Activated T-helper 1 cell treated with anti-CD3 and anti-CD28 coated beads, Interleukin-12 subunit alpha, Interleukin-12 subunit beta, Interleukin-2, Interleukin-4 antibody, amounts not matched to agents 30 ng/mL and 10 ng/mL and 1 ng/mL, durations not matched to agents 14 hours and 24 hours and 36 hours (primary cell): Measurements from ENCODE around the gene NUP98. TPM values are rescaled to one million over a fixed set of nuclear protein-coding genes. Genes with fewer than 3 reads are reported as not detected.
"Not testable (repeated sequence)": the region's sequence is repeated elsewhere in the genome, so short reads cannot be mapped to it uniquely, and the experiment has no call there.

Source experiments
- DNase-seq: peaks from one replicate; pipeline ENCODE4 v3.0.0; 2021; ENCODE audit warnings: low spot score
- H3K27ac Mint-ChIP-seq: one replicate; pipeline ENCODE4 v1.8.0; 2021; ENCODE audit warnings: mild to moderate bottlenecking, mixed read lengths
- H3K27me3 Mint-ChIP-seq: one replicate; pipeline ENCODE4 v1.8.0; 2022; ENCODE audit warnings: mild to moderate bottlenecking, moderate library complexity, mixed read lengths; ENCODE audit not compliant: insufficient read depth
- H3K36me3 Mint-ChIP-seq: one replicate; pipeline ENCODE4 v1.8.0; 2021; ENCODE audit warnings: low read depth, mixed read lengths
- H3K4me1 Mint-ChIP-seq: one replicate; pipeline ENCODE4 v1.8.0; 2021; ENCODE audit warnings: low read depth, mixed read lengths
- H3K4me3 Mint-ChIP-seq: one replicate; pipeline ENCODE4 v1.8.0; 2021; ENCODE audit warnings: mild to moderate bottlenecking, moderate library complexity, mixed read lengths
- H3K9me3 Mint-ChIP-seq: one replicate; pipeline ENCODE4 v1.8.0; 2021; ENCODE audit warnings: mixed read lengths
- intact Hi-C: fragments of 100-400 bp; cut with micrococcal nuclease; formaldehyde crosslinking; loops from one replicate; pipeline ENCODE4 v1.15.1; 2024
- total RNA-seq: library from RNA; stranded (reverse); gene quantifications from 2 replicates; pipeline ENCODE4 v1.2.3, GENCODE V29; 2022

The NUP98 gene
- total RNA-seq, 1 donor from 2014 or later: 122 TPM

GRCh38 chr11:3807909-3808860 is 10.8 kb upstream of the NUP98 start, which contains the start of gene PGAP2:
PGAP2 (plus strand) TSS chr11:3808560; CDS start chr11:3811260, 2,700 bp downstream.
- DNase-seq: peak; percentile 55
- intact Hi-C loops: loop anchor here (1.0 to 5.0 kb wide), 6 partner anchors 11 to 126 kb away; partner anchors contain the start of gene NUP98
- H3K9me3 Mint-ChIP-seq: no peaks in the 10 kb centered on the region
- peak within 1 kb of the TSS; percentile 99 for H3K4me3 Mint-ChIP-seq
- H3K27me3 Mint-ChIP-seq: no peaks in the 10 kb centered on the region
- peaks cover 22% of the 10 kb centered on the region for H3K4me1 Mint-ChIP-seq
- peaks cover 8% of the 10 kb centered on the region for H3K36me3 Mint-ChIP-seq
- H3K27ac Mint-ChIP-seq: peak within 1 kb of the TSS; percentile 91

GRCh38 chr11:3803726-3804495 is 6.6 kb upstream of the NUP98 start:
- Mint-ChIP-seq H3K27ac (no peak overlapping the region), H3K4me1 (peaks cover 23% of the 10 kb centered on the region), H3K9me3 (no peaks in the 10 kb centered on the region), H3K27me3 (no peaks in the 10 kb centered on the region), H3K4me3 (no peak overlapping the region), H3K36me3 (peaks cover 10% of the 10 kb centered on the region)
- intact Hi-C loops: no loop called here
- no peak for DNase-seq

GRCh38 chr11:3802011-3802790 is 4.8 kb upstream of the NUP98 start:
- H3K27me3 Mint-ChIP-seq: no peaks in the 10 kb centered on the region
- no peak for DNase-seq
- H3K9me3 Mint-ChIP-seq: no peaks in the 10 kb centered on the region

GRCh38 chr11:3799873-3800272 is 2.5 kb upstream of the NUP98 start:
- H3K4me1 Mint-ChIP-seq: peaks cover 30% of the 10 kb centered on the region
- peaks cover 23% of the 10 kb centered on the region for H3K36me3 Mint-ChIP-seq
- no peak overlapping the region for H3K27ac Mint-ChIP-seq
- DNase-seq: no peak
- H3K4me3 Mint-ChIP-seq: no peak overlapping the region
- H3K9me3 Mint-ChIP-seq: no peaks in the 10 kb centered on the region
- intact Hi-C loops: loop anchor here (5.0 kb wide), 3 partner anchors 147 to 808 kb away; partner anchors contain the start of genes NAP1L4 and ZNF195
- no peaks in the 10 kb centered on the region for H3K27me3 Mint-ChIP-seq

More at GRCh38 chr11:3802011-3802790, 4.8 kb upstream of the NUP98 start:
- peaks cover 7% of the 10 kb centered on the region for H3K36me3 Mint-ChIP-seq
- H3K4me3 Mint-ChIP-seq: no peak overlapping the region
- intact Hi-C loops: no loop called here
- H3K27ac Mint-ChIP-seq: no peak overlapping the region
- H3K4me1 Mint-ChIP-seq: peaks cover 12% of the 10 kb centered on the region

GRCh38 chr11:3799143-3799542 is 1.8 kb upstream of the NUP98 start:
- intact Hi-C loops: loop anchor here (5.0 kb wide), 3 partner anchors 148 to 807 kb away; partner anchors contain the start of genes NAP1L4 and ZNF195
- DNase-seq: no peak
- H3K27ac Mint-ChIP-seq: peak overlapping the region; percentile 94
- peak overlapping the region; percentile 99 for H3K4me3 Mint-ChIP-seq
- H3K27me3 Mint-ChIP-seq: no peaks in the 10 kb centered on the region
- peaks cover 32% of the 10 kb centered on the region for H3K4me1 Mint-ChIP-seq
- no peaks in the 10 kb centered on the region for H3K9me3 Mint-ChIP-seq
- H3K36me3 Mint-ChIP-seq: peaks cover 30% of the 10 kb centered on the region

- Mint-ChIP-seq H3K9me3 (no peaks in the 10 kb centered on the region), H3K27ac (peak overlapping the region; percentile 95), H3K4me1 (peaks cover 34% of the 10 kb centered on the region), H3K4me3 (peak overlapping the region; percentile 99), H3K36me3 (peaks cover 39% of the 10 kb centered on the region), H3K27me3 (no peaks in the 10 kb centered on the region)
- intact Hi-C loops: loop anchor here (1.0 to 5.0 kb wide), 8 partner anchors 11 to 805 kb away; partner anchors contain the start of genes NAP1L4, PGAP2, RRM1 and ZNF195
- no peak for DNase-seq
These were observed 489 bp downstream of the NUP98 start for GRCh38 chr11:3796801-3797328.

GRCh38 chr11:3796346-3796745 is 1.0 kb downstream of the NUP98 start:
- no peak for DNase-seq
- Mint-ChIP-seq H3K4me1 (peaks cover 34% of the 10 kb centered on the region), H3K36me3 (peaks cover 39% of the 10 kb centered on the region), H3K9me3 (no peaks in the 10 kb centered on the region), H3K27me3 (no peaks in the 10 kb centered on the region), H3K4me3 (peak overlapping the region; percentile 99), H3K27ac (peak overlapping the region; percentile 95)
- intact Hi-C loops: loop anchor here (5.0 kb wide), 3 partner anchors 151 to 804 kb away; partner anchors contain the start of genes NAP1L4 and ZNF195

GRCh38 chr11:3796002-3796311 is 1.4 kb downstream of the NUP98 start:
- peak overlapping the region; percentile 95 for H3K27ac Mint-ChIP-seq
- peak overlapping the region; percentile 99 for H3K4me3 Mint-ChIP-seq
- H3K36me3 Mint-ChIP-seq: peaks cover 39% of the 10 kb centered on the region
- no peaks in the 10 kb centered on the region for H3K27me3 Mint-ChIP-seq
- H3K4me1 Mint-ChIP-seq: peaks cover 34% of the 10 kb centered on the region
- DNase-seq: no peak
- intact Hi-C loops: loop anchor here (5.0 kb wide), 3 partner anchors 151 to 804 kb away; partner anchors contain the start of genes NAP1L4 and ZNF195
- H3K9me3 Mint-ChIP-seq: no peaks in the 10 kb centered on the region

- no peak for DNase-seq
- Mint-ChIP-seq H3K27me3 (no peaks in the 10 kb centered on the region), H3K4me1 (peaks cover 37% of the 10 kb centered on the region), H3K36me3 (peaks cover 41% of the 10 kb centered on the region), H3K27ac (peak overlapping the region; percentile 95), H3K9me3 (no peaks in the 10 kb centered on the region), H3K4me3 (peak overlapping the region; percentile 99)
- intact Hi-C loops: loop anchor here (5.0 kb wide), 3 partner anchors 152 to 803 kb away; partner anchors contain the start of genes NAP1L4 and ZNF195
These were observed 2.0 kb downstream of the NUP98 start for GRCh38 chr11:3795131-3796001.

- H3K4me3 Mint-ChIP-seq, DNase-seq, H3K9me3 Mint-ChIP-seq, H3K27ac Mint-ChIP-seq, intact Hi-C loops, H3K27me3 Mint-ChIP-seq: not testable (repeated sequence)
- H3K4me1 Mint-ChIP-seq: peaks cover 43% of the 10 kb centered on the region
- peaks cover 44% of the 10 kb centered on the region for H3K36me3 Mint-ChIP-seq
These were observed 3.0 kb downstream of the NUP98 start for GRCh38 chr11:3794387-3794786.

GRCh38 chr11:3786781-3787428 is 10.4 kb downstream of the NUP98 start:
- H3K27ac Mint-ChIP-seq: peak overlapping the region; percentile 49
- peaks cover 23% of the 10 kb centered on the region for H3K36me3 Mint-ChIP-seq
- DNase-seq: no peak
- intact Hi-C loops: no loop called here
- peaks cover 77% of the 10 kb centered on the region for H3K4me1 Mint-ChIP-seq
- H3K9me3 Mint-ChIP-seq: no peaks in the 10 kb centered on the region
- peak overlapping the region; percentile 5 for H3K4me3 Mint-ChIP-seq
- no peaks in the 10 kb centered on the region for H3K27me3 Mint-ChIP-seq
